NB4 (cell line): Measurements from ENCODE around the gene SRRM1.
"Not testable (repeated sequence)": the region's sequence is repeated elsewhere in the genome, so short reads cannot be mapped to it uniquely, and the experiment has no call there.

Experiments
- DNase-seq: peaks from one replicate; pipeline ENCODE4 v3.0.0; 2010; ENCODE audit warnings: low read depth
- H3K4me3 ChIP-seq: one replicate; pipeline ENCODE4 v1.5.1; 2011; ENCODE audit warnings: mild to moderate bottlenecking, low read depth, low read length, moderate library complexity
- CTCF ChIP-seq: IDR thresholded peaks from one replicate; pipeline ENCODE4 v1.5.1; 2012; ENCODE audit warnings: low read depth, low read length
- MYC ChIP-seq: IDR thresholded peaks from 2 replicates; pipeline ENCODE4 v1.6.1; 2011; ENCODE audit warnings: low read depth, low read length
- POLR2A ChIP-seq: IDR thresholded peaks from 2 replicates; pipeline ENCODE4 v1.6.1; 2011; ENCODE audit warnings: mild to moderate bottlenecking; ENCODE audit not compliant: insufficient read length; ENCODE audit errors: extremely low read depth
- TF ChIP-seq, protein P1 (sequence below): IDR thresholded peaks from 2 replicates; pipeline ENCODE4 v1.6.1; 2011; ENCODE audit warnings: low read depth, low read length

SRRM1 gene

DNA sequence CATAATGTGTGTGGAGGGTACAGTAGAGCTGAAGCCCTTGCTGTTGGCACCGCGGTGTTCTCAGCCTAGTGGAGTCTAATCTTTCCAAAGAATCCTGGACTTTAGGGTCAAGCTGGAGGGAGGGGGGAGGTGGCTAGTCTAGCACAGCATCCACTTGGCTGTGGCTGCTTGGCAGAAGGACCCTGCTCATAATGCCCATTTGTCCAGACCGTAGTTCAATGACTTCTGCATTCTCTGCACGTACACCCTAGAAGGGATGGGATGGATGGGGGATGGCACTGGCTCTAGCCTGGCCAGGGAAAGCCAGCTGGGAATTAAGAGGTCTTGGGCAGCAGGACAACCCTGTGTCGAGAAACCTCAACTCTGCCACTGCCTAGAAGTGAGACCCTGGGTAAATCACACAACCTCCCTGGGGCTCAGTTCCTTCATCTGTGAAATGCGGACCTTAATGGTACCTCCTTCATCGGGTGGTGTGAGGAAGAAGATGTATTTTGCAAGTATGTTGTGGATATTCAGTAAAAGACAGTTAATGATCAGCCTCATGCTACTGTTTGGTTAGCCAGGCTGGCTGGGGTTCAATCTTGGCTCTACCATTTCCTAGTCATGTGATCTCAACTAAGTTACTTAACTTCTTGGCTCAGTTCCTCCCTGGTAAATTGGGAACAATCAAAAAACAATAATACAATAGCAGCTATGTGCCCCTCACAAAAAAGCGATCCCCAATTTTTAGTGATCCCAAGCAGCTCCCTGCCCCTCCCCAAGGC lies 75.0 kb downstream of the SRRM1 start:
- DNase-seq: no peak
- H3K4me3 ChIP-seq: no peak overlapping the region
- TF ChIP-seq MYC (no peak), CTCF (no peak), POLR2A (no peak)
- TF ChIP-seq, protein P1, sequence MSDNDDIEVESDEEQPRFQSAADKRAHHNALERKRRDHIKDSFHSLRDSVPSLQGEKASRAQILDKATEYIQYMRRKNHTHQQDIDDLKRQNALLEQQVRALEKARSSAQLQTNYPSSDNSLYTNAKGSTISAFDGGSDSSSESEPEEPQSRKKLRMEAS: no peak

DNA sequence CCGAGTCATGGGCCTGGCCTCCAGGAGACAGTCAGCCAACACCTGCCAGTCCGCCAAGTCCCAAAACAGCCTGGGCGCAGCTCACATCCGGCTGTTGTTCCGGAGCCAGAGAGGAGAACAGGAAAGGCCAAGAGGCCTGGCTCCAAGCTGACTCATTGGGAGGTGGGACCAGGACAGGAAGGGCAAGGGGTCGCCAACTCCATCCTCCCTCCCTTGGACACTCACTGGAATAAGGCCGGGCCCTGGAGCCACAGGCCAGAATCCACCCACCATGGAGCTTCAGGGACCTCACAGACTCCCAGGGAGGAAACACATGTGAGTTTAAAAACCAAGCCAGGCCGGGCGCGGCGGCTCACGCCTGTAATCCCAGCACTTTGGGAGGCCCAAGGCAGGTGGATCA lies 77.0 kb downstream of the SRRM1 start:
- no peak overlapping the region for H3K4me3 ChIP-seq
- TF ChIP-seq, protein P1: no peak
- TF ChIP-seq POLR2A (no peak), MYC (no peak), CTCF (no peak)
- no peak for DNase-seq

GRCh38 chr1:24721533-24721932 lies 78.4 kb downstream of the SRRM1 start:
- DNase-seq: no peak
- H3K4me3 ChIP-seq: no peak overlapping the region
- TF ChIP-seq CTCF: no peak
- TF ChIP-seq POLR2A: no peak
- TF ChIP-seq, protein P1: no peak
- TF ChIP-seq MYC: no peak

GRCh38 chr1:24722073-24723035 lies 79.3 kb downstream of the SRRM1 start:
- not testable (repeated sequence) for H3K4me3 ChIP-seq, DNase-seq
